Inflammatory macrophage (primary cell): ENCODE results near the gene BCL2L11.
A peak's percentile ranks its signal among the peaks of the same experiment; 100 is the strongest.

Experiments
- DNase-seq, 2 donors: peaks; one replicate each; pipeline ENCODE4 v3.0.0-alpha.2; 2020 to 2022

Gene BCL2L11

DNA sequence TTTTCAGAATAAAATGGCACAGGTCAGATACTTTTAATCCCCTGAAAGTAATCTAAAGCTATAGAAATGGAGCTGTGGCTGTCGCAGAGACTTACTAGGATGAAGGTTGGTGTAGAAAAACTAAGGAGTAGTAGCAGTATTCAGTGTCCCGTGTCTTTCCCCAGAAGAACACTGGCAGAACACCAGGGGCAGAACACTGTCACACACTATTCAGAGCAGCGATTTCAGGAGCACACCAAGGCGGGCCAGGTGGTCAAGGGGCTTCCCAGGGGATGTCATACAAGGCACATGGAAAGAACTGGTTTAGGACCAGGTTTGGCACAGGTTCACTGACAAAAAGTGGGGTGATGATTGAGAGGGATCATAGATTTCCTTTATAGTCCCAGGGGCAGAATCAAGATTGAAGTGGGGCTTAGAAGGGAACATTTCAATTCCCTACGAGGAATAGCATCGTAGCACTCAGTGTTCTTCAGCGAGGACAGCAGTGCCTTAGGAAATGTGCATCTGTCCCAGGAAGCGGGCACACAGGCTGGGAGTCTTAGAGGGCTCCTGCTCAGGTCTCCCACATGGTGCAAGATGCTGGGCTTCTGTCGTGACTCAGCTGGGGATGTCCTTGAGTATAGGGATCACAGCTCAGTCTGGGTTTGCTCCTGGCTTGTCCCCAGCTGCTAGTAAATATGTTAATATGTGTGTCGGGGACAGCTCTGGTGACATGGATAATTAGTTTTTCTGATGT lies 22.6 kb downstream of the BCL2L11 start:
- no peak for DNase-seq

DNA sequence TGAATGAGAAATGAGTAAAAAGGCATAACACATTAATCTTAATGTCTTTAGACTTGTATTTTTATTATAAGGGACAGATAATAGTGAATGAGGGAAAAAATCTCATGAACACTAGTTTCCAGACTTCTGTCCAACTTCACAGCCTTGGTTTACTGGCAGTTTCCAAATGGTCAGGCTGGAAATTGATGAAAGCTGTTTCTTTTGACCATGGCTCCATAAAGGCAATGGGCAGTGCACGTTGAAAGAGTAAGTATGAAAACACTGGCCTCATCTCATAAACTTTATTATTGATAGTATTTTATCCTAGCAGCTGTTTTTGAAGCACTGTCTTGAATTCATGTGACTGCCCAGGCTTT lies 23.1 kb downstream of the BCL2L11 start:
- DNase-seq: no peak

- no peak for DNase-seq
Measured at GRCh38 chr2:111145103-111145760, 24.5 kb downstream of the BCL2L11 start.

DNA sequence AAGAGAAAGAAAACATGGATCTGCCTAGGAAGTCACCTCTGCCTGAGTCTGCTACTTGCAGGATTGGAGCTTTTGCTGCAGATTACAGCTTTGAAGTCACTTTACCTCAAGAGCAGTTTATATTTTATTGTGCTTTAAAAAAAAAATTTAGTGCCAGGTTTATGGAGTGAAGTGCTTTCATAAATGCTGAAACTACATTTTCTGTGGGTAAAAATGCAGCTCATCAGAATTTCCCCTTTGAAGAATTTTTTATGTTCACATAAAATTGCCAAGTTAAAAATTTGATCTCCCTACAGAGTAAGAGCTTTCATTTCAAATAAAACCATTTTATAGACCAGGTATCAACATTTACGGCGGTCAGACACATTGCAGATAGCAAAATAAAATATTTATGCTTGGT lies 25.2 kb downstream of the BCL2L11 start:
- DNase-seq: no peak

GRCh38 chr2:111148225-111148873 lies 27.6 kb downstream of the BCL2L11 start:
- DNase-seq: no peak

DNA sequence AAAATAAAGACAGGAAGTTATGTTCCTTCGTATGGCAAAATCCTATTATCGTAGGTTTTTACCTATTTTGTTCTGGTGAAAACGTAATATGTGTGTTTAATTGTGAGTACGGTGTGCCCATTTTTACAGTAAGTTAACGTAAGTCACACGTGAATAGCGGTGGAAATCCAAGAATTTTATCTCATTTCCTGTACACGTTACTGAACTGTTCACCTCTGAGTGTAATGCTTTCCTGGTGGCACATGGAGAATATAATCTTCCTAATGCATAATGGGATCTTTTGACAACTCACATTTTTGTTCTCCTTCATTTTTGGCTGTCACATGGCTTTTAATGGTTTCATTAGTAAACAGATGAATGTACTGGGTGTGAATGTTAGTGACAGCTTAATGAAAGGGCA lies 28.2 kb downstream of the BCL2L11 start:
- no peak for DNase-seq

- DNase-seq: no peak
Measured at GRCh38 chr2:111149882-111150455, 29.3 kb downstream of the BCL2L11 start.

- DNase-seq: no peak
Measured at GRCh38 chr2:111154758-111155157, 34.0 kb downstream of the BCL2L11 start.

- no peak for DNase-seq
Measured at GRCh38 chr2:111155610-111156009, 34.9 kb downstream of the BCL2L11 start.

DNA sequence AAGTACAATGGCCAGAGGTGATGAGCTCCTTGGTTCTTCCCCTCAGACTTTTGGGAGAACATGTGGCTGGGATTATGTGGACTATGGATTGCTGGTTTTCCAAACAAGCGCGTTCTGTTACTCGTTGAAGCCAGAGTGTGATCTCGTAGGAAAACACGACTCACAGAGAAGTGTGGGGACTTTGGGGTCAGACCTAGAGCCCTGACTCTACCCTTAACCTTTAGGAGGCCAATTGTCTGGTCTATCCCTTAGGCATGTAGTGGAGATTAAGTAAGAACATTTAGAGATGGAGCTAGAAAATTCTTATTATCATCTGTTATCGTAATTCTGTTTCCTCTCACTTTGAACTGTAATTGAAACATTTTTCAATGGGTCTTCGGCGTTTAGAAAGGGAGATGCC lies 35.8 kb downstream of the BCL2L11 start:
- DNase-seq: no peak

DNA sequence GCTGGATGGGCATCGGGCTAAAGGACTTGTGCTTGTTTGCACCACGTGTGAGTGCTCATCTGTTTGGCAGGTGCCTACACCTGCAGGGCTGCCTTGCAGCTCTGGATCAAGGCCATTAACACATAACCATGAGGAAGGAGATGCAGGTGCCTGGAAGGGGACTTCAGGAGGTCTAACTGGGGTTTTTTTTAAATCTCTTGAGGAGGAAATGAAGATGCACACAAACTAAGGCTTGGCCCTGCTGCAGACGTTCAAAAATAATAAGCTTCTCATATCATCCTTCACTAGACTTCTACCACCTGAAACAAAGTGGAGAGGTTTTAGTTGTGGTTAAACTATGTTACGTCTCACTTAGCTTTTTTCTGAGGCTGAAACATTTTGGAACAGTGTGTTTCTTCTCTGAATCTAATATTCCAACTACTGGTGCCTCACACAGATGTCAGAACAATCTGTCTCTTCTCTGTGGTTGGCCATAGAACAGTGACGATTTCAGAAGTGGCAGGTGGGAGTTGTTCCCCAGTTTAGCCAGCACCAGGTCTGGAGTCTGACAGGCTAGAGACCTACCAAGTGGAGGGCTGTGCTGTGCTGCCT lies 36.5 kb downstream of the BCL2L11 start:
- no peak for DNase-seq

- no peak for DNase-seq
Measured at GRCh38 chr2:111157798-111158197, 37.1 kb downstream of the BCL2L11 start.

- DNase-seq: no peak
Measured at GRCh38 chr2:111159641-111160040, 38.9 kb downstream of the BCL2L11 start.

DNA sequence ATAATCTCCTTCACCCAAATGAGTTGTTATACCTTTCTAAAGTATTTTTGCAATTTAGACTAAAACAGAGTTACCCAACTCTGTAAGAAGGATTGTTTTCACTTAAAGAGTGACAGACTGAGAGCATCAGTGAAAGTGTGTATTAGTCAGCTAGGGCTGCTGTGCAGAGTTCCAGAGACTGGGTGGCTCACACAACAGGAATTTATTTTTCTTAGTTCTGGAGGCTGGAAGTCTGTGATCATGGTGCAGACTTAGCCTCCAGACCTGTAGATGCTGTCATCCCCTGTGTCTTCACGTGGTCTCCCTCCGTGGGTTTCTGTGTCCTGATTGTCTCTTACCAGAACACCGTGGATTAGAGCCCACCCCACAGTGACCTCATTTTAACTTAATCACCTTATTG lies 40.0 kb downstream of the BCL2L11 start:
- DNase-seq: no peak

DNA sequence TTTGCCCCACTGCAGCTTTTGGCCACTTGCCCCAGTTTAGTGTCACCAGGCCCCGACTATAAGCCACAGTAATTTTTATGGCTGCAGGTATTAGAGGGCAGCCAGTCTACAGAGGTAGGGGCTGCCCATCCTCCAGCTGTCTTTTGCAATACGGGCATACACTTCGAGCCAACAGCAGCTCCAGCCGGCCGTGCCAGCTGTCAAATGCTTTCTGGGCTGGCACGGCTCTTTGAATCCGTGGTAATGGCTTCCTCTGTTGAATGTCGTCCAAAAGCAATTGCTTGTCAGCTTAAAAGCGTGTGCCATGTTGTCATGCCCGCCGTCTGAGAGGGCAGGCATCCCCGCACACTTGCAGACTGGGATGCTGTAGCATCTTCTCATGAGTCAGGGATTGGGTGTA lies 41.3 kb downstream of the BCL2L11 start:
- no peak for DNase-seq

DNA sequence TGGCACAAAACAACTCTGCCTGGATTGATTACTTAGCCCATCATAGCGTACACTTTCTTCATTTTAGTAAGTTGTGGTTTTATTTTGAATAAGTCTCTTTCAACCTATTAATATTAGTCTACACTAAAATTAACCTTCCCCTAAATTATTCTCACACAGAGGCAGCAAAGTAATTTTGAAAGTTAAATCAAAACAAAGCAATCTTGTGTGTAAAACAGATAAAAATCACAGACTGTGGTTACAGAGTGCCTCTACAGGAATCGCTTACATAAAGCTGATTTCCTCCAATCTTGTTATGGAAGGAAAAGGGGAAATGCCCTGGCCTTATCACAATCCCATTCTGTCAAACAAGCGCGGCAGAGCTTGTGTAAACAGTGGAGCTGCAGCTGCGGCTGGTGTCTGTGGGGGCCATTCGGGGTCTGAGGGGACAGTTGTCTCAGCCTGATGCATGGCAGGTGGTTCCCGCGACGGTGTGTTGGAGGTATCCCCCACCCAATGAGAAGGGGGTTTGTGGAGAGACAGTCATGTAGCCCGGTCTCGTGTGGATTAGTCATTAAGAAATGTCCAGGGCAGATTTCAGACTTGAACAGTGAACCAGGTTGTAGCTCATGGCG lies 42.1 kb downstream of the BCL2L11 start:
- DNase-seq: peak; percentile 59 to 63

- DNase-seq: no peak
Measured at GRCh38 chr2:111164078-111164477, 43.4 kb downstream of the BCL2L11 start.

GRCh38 chr2:111165084-111165483 lies 44.4 kb downstream of the BCL2L11 start:
- no peak for DNase-seq

GRCh38 chr2:111166115-111166514 lies 45.4 kb downstream of the BCL2L11 start:
- no peak for DNase-seq

DNA sequence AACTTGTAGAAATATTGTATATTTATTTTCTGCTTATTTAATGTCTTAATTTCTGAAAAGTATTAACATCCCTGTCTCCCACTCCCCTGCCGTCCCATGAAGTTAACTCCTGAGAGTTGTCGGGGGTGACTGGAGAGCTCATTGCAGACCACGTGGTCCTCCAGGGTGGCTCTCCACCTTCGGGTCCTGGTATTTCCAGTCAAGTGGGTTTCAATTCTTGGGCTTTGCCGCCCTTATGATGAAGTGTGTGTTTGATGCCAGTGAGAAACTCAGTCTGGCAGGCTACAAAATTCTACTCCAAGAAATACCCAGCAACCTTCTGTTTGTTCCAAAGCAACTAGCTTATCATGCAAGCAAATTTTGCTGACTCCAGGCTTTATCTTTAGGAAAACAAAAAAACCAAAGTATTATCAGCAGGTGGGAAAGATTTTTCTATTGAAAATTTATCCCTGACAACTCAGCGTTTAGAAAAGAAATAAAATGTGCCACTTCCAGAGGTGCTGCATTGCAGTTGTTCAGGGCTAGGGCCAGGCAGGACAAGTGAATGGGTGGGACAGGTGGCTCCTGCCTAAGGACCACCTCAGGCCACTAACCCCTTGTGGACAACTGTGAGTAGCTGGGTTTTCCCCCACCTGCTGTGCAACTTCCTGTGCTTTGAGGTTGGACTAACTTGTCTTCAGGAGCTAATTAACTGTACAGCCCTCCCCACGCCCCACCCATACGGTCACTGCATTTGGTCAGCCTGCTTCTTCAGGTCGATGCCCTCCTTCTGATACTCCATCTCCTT lies 46.6 kb downstream of the BCL2L11 start:
- no peak for DNase-seq

DNA sequence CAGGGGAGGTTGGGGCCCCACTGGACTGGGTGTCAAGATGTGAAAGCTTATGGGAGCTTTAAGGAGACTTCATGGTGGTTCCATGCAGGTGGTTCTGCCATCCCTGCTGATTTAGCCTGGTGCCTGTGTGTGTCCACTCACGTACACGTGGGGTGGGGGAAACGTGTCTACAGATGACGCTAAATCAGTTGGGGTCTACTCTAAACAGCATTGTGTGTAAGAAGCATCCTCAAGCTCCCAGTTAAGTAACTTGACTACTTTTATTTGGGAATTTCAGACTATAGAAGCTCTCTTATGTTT lies 47.1 kb downstream of the BCL2L11 start:
- no peak for DNase-seq

GRCh38 chr2:111168528-111169239 lies 48.0 kb downstream of the BCL2L11 start:
- DNase-seq: no peak
